ENCODE results near the gene CFHR3. TPM values are rescaled to one million over a fixed set of nuclear protein-coding genes. Genes with fewer than 3 reads are reported as not detected.
"Not testable (repeated sequence)": the region's sequence is repeated elsewhere in the genome, so short reads cannot be mapped to it uniquely, and the experiment has no call there.

CFHR3 gene
- 0.10 TPM in 1 of 2 replicates, not detected in the other for polyA plus RNA-seq (2014; cell fraction: cytosol; rRNA removed)
- polyA plus RNA-seq (2014; cell fraction: nucleus; rRNA removed): 1.1 and 1.3 TPM in 2 replicates

DNA sequence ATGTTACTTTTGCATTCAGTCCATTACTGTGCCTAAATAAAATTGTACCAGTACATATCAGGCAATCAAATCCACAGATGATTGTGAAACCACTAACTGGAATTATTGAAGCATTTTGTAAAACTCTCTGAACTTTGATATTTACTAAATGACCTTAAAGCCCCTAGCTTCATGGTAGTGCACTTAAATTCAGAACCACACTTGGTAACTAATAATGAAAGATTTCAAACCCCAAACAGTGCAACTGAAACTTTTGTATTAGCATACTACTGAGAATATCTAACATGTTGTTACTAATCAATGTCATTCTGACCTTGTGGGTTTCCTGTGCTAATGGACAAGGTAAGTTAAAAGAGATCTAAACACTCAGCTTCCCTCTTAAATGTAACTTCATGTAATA is at the start of gene CFHR3:
Gene CFHR3 (plus strand): TSS at position 238 of the 400 bp plus-strand sequence. CDS start 47 bp downstream, at position 285.
- no peak for DNase-seq (ENCODE audit: low spot score)

DNA sequence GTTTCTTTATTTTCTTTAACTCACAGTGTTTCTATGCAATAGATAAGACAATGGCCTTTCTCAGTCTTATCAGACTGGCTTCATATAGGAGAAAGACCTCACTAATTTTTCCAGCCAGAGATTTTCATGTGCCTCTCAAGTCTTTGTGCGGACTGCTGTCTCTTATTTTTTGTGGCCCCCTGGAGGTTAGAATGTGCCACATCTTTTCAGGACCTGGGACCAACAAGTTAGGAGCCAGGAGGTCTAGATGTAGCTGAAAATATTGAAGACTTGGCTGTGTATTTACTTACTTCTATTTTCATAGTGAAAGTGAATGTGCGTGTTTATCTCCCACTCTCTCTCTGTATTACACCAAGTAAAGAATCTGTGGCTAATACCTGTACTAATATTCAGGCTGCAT is 42.1 kb upstream of the CFHR3 start:
- DNase-seq (ENCODE audit: low spot score): no peak

DNA sequence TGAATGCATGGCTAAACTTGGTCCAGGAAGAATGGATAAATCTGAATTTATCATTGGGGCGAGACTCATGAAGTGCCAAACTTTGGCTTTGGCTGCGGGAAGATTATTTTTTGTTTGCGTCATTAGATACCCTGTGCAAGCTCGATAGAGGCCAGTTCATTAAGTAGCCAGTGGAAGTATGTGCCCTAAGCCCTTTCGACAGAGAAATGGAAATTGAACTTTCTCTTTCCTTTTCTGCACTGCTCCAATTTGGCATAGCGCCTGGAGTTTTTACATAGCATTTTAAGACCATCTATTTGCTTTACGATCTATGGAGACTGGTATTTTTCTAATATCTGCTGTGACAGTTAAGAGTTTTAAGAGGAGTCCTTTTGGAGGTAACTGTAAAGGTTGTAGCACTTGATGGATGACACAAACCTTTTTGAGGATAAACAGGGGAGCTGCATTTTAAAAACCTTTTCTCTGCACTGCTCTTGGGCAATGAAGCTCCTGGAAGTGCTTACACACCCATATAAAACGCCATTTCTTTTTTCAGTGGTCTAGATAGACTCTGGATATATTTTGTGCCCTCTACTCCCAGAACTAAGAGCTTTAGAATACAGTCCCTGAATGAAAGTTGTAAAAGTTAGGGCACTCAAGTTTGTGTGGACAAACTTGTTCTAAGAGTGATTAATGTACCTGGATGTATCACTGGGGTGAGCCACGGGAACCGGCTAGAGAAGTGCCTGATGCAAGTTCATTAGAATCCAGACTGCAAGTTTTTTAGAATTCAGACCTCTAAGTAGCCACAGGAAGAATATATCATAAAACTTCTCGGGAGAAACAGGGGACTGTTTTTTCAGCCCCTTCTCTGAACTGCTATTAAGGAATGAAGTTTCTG is 41.3 kb upstream of the CFHR3 start:
- no peak for DNase-seq (ENCODE audit: low spot score)

DNA sequence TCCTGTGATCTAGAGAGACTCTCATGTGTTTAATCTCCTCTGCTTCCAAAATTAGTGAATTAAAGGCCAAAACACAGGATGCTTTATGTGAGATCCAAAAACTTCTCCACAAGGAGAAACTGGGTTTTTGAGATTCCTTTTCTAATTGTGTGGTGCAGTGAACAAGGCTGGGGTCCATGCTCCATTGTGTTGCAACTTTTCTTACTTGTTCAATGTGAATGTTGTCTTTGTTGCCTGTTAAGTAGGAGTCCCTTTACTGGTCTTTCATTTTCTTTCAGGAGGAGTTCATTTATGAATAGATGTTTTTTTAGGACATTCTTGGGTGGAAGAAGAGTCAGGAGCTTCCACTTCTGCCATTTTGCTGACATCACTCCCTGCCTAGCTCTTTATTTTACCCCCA is 40.6 kb upstream of the CFHR3 start:
- no peak for DNase-seq (ENCODE audit: low spot score)

DNA sequence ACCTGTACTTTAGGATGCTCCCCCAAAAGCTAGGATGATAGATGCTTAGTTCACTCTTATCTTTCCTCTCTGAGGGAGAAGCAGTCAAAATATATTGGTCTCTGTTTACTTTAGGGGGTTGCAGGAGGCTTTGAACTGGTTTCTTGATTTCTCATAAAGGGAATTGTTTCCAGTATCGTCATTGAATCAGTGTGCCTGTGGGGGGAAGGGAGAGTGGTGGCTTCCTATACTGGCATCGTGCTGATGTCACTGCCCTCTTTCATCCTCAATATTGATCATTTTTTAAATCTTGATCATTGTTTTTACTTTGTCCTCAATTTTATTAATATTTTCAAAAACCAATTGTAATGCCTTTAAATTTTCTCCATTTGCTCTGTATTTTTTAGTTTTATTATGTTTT is 40.2 kb upstream of the CFHR3 start:
- DNase-seq (ENCODE audit: low spot score): no peak

DNA sequence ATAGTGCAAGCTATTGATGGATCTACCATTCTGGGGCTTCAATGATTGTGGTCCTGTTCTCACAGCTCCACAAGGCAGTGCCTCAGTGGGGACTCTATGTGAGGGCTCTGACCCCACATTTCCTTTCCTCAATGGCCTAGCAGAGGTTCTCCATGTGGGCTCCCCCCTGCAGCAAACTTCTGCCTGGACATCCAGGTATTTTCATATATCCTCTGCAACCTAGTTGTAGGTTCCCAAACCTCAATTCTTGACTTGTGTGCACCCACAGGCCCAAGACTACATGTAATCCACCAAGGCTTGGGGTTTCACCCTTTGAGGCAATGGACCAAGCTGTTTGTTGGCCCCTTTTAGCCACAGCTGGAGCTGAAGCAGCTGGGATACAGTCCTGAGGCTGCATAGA is 35.9 kb upstream of the CFHR3 start:
- DNase-seq (ENCODE audit: low spot score): no peak

DNA sequence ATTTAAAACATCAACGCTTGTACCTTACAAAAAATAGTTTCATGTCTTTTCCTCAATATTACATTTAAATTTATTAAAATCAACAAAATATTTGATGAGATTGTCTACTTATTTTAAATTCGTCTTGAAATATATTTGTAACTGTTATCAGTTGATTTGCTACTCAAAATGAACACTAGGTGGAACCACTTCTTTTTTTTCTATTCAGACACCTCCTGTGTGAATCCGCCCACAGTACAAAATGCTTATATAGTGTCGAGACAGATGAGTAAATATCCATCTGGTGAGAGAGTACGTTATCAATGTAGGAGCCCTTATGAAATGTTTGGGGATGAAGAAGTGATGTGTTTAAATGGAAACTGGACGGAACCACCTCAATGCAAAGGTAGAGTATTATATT is 31.4 kb upstream of the CFHR3 start:
- peak; percentile 21 for DNase-seq (ENCODE audit: low spot score)

DNA sequence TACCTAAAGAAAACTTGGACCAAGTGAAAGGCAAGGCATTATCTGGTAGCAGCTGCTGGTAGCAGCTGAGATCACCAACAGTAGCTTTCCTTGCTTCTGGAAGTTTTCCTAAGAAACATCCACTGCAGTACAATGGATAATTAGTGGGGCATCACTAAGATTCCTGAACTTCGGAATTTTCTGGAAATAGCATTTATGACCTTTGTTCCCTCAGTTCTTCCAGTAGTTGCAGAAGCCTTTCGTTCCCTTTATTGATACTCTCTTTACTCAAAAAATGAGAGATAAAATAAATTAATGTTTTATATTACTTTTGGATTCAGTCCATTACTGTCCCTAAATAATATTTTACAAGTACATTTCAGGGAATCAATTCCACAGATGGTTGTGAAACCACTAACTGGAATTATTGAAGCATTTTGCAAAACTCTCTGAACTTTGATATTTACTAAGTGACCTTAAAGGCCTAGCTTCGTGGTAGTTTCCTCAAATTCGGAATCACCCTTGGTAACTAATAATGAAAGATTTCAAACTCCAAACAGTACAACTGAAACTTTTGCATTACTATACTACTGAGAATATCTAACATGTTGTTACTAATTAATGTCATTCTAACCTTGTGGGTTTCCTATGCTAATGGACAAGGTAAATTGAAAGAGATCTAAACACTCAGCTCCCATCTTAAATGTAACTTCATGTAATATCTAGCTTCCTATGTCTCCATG is 9.5 kb upstream of the CFHR3 start:
- DNase-seq (ENCODE audit: low spot score): not testable (repeated sequence)

DNA sequence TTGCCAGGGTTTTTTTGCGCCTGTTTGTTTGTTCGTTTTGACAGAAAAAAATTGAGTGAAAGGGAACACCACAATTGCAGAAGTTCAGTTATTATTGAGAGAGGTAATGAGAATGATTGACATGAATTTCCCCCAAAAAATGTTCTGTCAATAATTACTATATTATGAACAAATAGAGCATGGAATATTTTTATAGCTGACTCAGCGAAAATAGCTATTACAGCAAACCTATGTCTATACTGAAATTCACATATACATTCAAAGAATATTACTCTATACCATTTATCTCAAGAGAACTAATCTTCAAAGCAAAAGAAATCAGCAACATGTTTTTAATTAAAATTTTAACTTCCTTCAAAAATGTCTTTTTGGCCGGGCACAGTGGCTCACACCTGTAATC is 4.8 kb upstream of the CFHR3 start:
- DNase-seq (ENCODE audit: low spot score): not testable (repeated sequence)

DNA sequence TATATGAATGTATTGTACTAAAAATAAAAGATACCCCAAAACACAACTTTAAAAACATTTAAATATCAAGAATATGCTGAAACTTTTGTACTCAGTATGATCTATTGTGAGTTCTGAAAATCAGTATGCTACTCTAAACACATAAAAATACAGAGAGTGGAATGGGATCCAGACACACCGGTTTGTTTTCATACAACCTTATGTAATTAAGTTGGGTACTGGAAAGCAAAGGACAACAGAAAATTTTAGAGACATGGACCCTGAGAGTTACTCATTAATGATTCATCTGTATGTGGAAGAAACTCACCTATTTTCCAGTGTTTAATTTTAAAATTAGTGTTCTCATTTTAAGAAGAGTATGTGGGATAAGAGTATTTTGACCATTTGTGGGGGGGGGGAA is 927 bp upstream of the CFHR3 start:
- no peak for DNase-seq (ENCODE audit: low spot score)

DNA sequence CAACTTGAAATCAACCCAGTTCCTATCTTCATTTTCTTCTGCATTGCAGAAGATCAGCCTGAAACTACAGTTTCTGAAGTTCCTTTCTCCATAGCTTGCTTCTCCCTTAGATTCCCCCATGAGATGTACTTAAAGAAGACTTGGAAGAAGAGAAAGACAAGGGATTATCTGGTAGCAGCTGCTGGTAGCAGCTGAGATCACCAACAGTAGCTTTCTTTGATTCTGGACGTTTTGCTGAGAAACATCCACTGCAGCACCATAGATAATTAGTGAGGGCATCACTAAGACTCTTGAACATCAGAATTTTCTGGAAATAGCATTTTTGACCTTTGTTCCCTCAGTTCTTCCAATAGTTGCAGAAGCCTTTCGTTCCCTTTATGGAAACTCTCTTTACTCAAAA is 465 bp upstream of the CFHR3 start:
- DNase-seq (ENCODE audit: low spot score): no peak

DNA sequence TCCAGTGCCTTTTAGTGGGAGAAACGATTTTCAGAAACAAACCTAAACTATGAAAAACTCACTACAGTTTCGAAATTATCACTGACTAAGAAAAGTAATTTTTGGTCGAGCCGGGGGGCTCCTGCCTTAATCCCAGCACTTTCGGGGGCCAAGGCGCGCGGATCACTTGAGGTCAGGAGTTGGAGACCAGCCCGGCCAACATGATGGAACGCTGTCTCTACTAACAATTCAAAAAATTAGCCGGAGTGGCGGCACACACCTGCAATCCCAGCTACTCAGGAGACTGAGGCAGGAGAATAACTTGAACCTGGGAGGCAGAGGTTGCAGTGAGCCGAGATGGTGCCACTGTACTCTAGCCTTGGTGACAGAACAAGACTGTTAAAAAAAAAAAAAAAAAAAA is 3.0 kb downstream of the CFHR3 start:
- no peak for DNase-seq (ENCODE audit: low spot score)

DNA sequence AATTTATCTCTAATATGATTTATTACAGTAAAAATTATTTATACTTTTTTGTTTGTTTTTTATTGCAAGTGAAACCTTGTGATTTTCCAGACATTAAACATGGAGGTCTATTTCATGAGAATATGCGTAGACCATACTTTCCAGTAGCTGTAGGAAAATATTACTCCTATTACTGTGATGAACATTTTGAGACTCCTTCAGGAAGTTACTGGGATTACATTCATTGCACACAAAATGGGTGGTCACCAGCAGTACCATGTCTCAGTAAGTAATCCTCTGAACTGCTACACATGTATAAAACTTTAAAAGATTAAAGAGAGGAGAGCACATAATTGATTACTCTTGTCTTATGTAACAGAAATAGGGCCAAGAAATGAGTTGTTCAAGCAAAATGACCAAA is 4.5 kb downstream of the CFHR3 start:
- DNase-seq (ENCODE audit: low spot score): no peak

DNA sequence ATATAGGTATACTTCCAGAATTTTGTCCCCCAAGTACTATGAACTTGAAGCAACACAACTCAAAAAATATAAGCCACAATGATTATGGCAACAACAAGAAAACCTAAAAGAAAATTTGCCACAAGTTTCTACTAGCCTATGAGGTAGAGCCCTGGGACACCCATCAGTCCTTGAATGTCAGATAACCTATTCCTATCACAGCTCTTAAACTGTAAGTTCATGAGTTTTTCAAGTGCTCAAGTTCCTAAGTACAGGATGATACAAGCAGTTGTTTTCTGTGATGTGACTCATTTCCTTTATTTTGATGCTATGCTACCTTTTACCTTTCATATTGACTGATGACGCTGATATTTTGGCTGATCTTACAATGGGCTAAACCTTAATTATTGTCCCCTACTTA is 16.6 kb downstream of the CFHR3 start:
- DNase-seq (ENCODE audit: low spot score): not testable (repeated sequence)

DNA sequence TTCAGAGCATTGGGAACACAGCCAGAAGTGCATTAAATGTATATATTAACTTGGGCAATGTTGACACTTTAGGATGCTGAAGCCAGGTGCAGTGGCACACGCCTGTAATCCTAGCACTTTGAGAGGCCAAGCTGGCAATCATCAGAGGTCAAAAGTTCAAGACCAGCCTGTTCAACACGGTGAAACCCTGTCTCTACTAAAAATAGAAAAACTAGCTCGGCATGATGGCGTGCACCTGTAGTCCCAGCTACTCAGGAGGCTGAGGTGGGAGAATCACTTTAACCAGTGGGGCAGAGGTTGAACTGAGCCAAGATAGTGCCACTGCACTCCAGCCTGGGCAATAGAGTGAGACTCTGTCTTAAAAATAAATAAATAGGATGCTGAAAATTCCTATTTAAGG is 19.5 kb downstream of the CFHR3 start:
- DNase-seq (ENCODE audit: low spot score): peak; percentile 16

DNA sequence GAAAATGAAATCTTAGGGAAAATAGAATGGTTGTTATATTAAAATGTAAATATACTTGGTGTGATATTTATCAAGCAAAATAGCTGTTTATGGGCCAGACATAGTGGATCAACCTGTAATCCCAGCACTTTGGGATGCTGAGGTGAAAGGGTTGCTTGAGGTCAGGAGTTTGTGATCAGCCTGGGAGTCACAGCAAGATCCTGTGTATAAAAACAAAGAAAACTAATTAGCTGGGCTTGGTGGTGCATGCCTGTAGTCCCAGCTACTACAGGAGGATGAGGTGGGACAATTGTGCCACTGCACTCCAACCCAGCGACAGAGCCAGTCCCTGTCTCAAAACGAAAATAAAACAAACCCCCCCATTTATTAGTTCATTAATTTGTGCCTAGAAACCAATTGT is 23.3 kb downstream of the CFHR3 start:
- DNase-seq (ENCODE audit: low spot score): no peak

DNA sequence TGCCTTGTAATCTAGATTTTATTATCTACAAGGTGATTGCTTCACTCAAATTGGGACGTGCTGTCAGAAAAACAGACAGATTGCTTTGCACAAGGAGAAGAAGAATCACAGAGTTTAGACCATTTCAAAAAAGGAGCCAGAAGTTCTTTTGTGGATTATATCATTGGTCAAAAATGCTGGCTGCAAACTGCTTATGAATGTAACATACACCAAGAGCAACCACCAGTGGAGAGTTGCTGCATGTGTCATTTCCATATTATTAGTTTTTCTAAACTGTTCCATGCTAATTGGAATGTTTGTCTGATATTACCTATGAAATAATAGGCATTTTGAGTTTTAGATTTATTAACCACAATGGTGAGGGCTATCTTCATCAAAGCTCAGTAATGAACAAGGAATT is 27.3 kb downstream of the CFHR3 start:
- not testable (repeated sequence) for DNase-seq (ENCODE audit: low spot score)

DNA sequence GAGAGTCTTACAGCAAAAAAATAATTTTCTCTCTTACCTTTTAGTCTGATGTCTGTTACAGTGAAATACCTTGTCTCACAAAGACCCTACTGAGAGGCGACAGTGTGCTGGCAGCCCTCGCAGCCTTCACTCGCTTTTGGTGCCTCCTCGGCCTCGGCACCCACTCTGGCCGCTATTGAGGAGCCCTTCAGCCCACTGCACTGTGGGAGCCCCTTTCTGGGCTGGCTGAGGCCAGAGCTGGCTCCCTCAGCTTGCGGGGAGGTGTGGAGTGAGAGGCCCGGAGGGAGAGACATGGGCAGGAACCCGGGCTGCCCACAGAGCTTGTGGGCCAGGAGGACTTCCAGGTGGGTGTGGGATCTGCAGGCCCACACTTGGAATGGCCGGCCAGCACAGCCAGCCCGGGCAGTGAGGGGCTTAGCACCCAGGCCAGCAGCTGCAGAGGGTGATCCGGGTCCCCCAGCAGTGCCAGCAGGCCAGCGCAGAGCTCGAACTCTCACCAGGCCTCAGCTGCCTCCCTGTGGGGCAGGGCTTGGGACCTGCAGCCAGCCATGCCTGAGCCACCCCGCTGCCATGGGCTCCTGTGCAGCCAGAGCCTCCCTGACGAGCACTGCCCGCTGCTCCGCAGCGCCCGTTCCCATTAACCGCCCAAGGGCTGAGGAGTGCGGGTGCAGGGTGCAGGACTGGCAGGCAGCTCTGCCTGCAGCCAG is 34.0 kb downstream of the CFHR3 start:
- no peak for DNase-seq (ENCODE audit: low spot score)

DNA sequence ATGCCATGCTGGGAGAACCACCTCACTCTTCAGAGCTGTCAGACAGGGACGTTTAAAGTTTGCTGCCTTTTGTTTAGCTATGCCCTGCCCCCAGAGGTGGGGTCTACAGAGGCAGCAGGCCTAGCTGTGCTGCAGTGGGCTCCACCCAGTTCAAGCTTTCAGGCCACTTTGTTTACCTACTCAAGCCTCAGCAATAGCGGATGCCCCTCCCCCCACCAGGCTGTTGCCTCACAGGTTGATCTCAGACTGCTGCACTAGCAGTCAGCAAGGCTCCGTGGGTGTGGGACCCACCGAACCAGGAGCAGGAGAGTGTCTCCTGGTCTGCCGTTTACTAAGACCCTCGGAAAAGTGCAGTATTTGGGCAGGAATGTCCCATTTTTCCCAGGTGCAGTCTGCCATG is 42.8 kb downstream of the CFHR3 start:
- DNase-seq (ENCODE audit: low spot score): not testable (repeated sequence)

DNA sequence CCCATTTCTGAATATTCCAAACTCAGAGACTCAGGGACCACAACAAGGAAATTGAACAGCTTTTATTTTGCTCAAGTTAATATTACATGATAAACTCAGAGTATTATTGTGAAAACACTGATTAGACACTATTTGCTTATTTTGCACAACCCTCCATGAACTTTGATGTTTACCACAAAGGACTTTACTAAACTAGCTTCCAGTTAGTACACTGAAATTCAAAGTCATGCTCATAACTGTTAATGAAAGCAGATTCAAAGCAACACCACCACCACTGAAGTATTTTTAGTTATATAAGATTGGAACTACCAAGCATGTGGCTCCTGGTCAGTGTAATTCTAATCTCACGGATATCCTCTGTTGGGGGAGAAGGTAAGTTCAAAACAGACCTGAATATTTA is 44.9 kb downstream of the CFHR3 start, which contains the start of gene CFHR1:
Gene CFHR1 (plus strand): TSS at position 201 of the 400 bp plus-strand sequence. CDS start 114 bp downstream, at position 315.
- not testable (repeated sequence) for DNase-seq (ENCODE audit: low spot score)

DNA sequence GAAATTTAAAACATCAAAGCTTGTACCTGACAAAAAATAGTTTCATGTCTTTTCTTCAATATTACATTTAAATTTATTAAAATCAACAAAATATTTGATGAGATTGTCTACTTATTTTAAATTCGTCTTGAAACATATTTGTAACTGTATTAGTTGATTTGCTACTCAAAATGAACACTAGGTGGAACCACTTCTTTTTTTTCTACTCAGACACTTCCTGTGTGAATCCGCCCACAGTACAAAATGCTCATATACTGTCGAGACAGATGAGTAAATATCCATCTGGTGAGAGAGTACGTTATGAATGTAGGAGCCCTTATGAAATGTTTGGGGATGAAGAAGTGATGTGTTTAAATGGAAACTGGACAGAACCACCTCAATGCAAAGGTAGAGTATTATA is 53.2 kb downstream of the CFHR3 start:
- DNase-seq (ENCODE audit: low spot score): peak; percentile 53
